ENCODE results near the gene BSG.
"Not testable (repeated sequence)": the region's sequence is repeated elsewhere in the genome, so short reads cannot be mapped to it uniquely, and the experiment has no call there.

The BSG gene

DNA sequence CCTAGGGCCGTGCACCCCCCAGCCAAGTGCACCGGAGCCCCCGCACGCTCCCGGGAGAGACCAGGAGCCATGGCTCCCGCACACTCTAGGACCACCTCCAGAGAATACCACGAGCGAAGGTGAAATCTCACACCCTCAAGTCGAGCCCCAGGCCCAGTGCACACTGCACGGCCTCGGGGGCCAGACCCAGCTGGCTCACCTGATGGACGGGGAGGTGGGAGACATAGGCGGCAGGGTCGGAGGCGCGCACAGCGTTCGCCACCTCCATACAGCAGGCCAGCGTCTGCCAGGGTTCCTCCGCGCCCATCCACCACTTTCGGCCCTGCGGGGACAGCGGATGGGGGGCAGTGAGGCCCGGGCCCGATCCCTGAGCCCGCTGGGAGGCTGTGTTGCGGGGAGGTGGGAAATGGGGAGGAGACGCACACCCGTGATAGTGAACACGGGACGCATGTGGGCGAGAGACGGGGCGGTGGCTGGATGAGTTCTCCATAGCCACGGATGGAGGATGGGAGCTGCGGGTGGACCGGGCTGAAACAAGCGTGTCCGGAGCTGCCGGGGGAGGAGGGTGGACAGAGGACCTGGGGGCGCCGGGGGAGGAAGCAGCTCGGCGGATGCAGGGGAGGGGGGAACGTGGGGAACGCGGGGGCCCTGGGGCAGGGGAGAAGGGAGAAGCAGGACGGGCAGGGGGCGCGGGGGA, 47.9 kb downstream of the BSG start:
- DNase-seq (ENCODE audit: low read depth), result no peak

DNA sequence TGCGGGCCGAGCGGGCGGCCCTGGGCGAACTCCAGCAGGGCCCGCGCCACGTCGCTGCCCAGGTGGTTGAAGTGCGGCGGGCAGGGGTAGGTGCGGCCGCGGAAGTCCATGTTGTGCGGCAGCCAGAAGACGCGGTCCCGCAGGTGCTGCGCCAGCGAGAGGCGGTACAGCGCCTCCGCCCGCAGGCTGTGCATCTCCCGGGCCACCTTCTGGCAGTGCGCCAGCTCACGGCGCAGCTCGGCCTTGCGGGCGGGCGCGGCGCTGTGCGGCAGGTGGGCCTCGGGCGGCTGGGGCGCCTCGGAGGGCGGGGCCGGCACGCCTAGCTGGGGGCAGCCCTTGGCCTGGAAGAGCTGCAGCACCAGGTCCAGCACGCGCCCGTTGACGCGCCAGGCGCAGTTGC, 48.8 kb downstream of the BSG start:
- DNase-seq (ENCODE audit: low read depth), result not testable (repeated sequence)

DNA sequence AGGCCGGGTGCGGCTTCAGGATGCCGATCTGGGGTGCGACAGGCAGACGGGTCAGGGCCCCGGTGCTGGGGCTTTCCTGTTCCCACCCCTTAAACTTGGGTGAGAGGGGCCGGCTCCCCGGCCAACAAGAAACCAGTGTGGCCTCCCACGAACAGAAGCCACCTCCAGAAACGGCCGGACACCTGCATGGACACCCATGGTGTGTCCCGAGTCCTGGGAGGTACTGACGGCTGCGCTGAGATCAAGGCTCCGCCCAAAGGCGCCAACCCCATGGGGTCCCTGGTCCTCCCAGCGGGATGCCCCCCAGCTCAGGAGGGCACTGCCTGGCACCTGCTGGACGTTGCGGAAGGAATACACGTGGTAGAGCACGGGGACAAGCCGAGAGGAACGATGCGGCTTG, 49.4 kb downstream of the BSG start:
- DNase-seq (ENCODE audit: low read depth), result no peak

DNA sequence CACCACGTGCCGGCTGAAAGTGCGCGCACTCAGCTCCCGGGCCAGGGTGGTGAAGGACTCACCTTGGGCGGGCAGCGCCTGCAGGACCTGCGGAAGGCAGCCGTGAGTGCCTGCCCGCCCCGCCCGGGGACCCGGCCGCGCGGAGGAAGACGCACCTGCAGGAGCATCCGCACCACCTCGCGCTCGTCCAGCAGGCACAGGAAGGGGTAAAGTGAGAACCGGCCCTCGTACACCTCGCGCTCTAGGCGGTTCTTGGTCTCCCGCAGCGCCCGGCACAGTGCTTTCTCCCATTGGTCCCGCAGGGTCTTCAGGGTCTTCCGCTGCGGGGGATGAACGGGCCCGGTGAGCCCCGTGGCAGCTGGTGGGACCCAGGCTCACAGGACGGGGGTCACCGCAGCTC, 50.3 kb downstream of the BSG start:
- DNase-seq (ENCODE audit: low read depth), result no peak

DNA sequence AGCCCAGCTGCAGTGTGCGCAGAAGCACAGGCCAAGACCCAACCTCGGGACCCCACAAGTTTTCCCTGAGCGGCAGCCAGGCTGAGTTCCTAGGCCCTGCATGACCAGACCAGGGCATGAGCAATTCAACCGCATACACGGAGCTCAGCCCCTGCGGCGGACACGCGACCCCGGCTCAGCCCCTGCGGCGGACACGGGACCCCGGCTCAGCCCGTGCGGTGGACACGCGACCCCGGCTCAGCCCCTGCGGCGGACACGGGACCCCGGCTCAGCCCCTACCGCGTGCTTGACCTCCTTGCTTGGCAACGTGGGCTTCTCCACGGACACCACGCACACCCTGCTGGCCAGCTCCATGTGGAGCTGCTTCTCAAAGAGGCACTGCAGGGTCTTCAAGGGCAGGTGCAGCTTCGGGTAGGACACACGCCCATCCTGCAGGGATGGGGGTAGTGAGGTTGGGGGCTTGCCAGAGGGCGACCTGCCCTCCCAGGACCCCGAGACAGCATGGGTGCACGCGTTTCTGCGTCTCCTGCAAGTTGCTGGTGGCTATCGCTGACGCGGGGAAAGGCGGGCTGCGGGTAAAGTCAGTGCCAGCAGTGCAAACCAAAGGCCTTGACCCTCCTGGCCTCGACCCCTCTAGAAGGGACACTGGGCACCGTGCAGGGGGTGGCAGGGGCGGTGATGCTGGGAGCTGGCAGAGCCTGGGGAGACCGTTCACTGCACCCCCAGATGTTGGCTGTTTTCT, 51.0 kb downstream of the BSG start:
- DNase-seq (ENCODE audit: low read depth), result no peak

DNA sequence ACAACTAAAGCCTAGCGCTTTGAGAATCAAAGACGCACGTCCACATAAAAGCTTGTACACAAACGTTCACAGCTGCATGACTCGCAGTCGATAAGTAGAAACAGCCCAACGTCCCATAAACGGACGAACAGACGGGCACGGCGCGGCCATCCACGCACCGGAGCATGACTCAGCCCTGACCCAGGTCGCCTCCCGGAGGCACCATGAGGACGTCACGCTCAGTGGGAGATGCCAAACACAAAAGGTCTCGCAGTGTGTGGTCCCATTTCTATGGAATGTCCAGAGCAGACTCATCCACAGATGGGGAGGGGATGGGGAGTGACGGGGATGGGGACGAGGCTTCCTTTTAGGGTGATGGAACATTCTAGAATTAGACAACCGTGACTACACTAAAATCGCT, 51.6 kb downstream of the BSG start:
- DNase-seq (ENCODE audit: low read depth), result peak; percentile 88

DNA sequence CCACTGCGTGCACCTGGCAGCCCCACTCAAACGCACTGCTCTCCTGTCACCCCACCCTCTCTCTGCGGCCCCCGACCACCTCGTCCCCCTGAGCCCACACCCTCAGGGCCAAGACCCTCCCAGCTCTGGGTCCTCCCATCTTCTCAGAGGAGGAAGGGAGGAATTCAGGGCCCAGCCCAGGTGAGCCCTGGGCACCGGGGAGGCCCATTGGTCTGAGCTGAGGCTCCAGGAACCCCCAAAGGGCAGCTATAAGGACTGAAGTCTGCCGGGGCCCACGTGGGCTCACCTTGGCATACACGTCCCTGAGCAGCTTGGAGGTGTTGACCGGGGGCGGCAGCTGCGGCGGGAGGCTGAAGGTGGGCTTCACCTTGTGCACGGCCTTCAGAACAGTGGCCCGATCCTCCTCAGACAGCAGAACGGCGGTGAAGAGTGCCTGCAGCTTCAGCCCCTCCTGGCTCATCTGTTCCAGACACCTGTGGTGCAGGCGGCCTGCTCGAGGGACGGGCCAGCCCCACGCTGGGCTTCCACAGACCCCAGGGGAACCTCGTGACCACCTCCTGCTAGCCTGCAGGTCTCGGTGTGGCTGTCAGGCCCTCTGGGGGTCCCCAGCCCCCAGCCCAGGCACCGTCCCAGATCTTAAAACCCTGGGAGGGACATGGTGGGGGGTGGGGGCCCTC, 52.2 kb downstream of the BSG start:
- no peak for DNase-seq (ENCODE audit: low read depth)

DNA sequence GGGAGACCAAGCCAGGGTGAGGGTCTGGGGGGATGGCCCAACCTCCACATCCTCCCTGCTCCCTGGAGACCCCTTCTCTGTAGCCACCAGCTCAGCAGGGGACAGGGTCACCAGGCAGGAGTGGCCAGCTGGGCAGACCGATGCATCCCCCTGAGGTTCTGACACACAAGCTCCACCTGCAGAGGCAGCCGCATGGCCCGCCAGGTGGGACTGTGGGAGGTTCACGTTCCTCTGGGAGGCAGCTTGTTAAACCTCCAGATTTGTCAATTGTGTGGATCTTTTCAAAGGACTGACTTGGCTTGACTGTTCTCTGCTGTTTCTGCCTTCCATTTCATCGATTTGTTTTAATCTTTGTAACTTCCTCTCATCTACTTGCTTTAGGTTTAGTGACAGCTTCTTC, 52.9 kb downstream of the BSG start:
- DNase-seq (ENCODE audit: low read depth), result no peak

DNA sequence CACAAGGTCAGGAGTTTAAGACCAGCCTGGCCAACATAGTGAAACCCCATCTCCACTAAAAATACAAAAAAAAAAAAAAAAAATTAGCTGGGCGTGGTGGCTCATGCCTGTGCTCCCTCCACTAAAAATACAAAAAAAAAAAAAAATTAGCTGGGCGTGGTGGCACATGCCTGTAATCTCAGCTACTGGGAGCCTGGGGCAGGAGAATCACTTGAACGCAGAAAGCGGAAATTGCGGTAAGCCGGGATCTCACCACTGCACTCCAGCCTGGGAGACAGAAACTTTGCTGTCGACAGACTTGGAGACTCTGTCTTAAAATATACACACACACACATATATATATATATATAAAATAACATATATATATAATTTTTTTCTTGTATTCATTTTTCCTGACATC, 54.2 kb downstream of the BSG start:
- not testable (repeated sequence) for DNase-seq (ENCODE audit: low read depth)

DNA sequence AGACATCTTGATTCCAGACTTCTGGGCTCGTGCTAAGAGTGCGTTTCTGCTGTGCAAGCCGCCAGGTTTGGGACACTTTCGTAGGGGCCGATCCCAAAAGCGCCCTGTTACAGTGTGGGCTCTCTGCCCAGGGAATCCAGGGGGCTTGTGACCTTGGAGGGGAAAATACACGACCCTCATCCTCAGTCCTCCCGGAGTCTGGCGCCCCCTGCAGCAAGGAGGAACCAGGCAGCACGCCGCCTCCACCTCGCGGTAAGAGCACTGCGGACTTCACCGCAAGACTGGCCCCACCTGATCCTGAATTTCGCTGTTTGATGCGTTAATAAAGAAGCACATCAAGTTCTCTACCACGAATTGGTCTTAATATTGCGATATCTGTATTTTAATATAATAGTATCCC, 55.8 kb downstream of the BSG start:
- DNase-seq (ENCODE audit: low read depth), result no peak

DNA sequence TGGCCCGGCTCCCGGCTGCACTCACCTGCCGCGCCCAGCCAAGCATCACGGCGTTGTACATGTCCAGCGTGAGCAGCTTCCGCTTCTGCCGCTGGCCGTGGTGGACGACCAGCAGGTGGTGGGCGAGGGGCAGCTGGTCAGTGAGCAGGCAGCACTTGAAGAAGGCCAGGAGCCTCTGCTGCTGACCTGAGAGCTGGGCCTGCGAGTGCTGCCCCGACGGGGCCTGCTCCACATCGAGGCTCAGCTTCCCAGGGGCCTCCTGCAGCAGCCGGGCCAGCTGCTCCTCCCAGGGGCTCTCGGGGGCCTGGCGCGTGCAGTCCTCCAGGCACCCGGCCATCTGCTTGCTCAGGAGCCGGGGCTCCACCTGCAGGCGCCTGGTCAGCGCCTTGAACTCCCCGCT, 57.1 kb downstream of the BSG start:
- not testable (repeated sequence) for DNase-seq (ENCODE audit: low read depth)

DNA sequence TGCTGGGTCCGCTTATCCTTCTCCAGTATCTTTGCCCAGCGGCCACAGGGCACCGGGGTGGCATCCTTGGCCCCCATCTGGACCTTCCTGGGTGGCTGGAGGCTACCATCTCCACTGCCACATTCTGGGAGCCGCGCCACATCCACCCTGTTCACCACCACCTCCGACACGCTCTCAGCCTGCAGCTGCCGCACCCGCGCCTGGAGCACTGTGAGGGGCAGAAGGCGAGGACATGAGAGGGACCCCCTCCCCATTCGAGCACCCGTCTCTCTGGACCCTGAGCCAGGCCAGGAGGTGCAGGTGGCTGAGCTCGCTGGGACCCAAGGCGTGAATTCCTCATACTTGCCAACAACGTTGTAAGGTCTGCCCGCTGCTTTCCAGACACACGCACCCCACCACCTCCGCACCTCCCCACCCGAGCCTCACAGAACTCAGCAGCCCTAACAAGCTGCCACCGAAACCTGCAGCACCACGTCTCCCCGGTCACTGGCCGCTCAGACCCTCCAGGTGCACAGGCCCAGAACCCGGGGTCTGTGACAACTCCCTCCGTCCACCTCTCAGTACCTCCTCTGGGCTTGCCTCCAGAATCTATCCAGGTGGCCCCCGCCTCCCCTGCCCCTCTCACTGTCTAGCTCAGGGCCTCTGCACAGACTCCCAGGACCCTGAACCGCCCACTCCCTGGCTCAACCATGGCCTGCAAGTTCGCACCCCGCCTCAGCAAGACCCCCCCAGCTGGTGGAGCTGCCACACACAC, 57.7 kb downstream of the BSG start:
- DNase-seq (ENCODE audit: low read depth), result no peak

DNA sequence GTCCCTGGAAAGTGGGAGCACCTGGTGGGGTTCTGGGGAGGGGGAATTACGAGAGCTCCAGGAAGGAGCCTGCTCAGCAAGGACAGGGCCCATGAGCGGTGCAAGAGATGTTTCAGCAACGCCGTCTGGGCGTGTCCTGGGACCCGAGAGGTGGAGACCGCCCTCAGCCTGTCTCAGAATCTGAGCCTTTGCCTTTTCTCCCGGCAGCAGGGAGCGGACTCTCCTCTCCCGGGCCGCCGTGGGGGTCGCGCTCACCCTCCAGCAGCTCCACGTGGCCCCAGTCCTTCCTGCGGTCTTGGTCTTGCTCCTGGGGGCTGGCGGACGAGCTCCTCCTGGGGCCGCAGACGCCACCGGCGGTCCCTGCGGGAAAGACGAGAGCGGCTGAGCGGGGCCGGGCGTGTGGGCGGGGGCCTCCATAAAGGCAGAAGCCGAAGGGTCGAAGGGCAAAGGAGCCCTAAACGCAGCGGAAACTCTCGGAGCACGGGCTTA, 60.2 kb downstream of the BSG start:
- no peak for DNase-seq (ENCODE audit: low read depth)
